Measurements from ENCODE around the gene RAD1. TPM values are rescaled to one million over a fixed set of nuclear protein-coding genes. Genes with fewer than 3 reads are reported as not detected.
"Not testable (repeated sequence)": the region's sequence is repeated elsewhere in the genome, so short reads cannot be mapped to it uniquely, and the experiment has no call there.

RAD1 gene
- total and polyA plus RNA-seq, 4 donors: 12.9 to 45.7 (median 17.7) TPM

- ATAC-seq (ENCODE audit: insufficient read depth, low FRiP score) (peak; percentile 75), DNase-seq (no peak)
- Histone ChIP-seq H3K9ac (ENCODE audit: insufficient read depth in 1 of 2, low read length in 2 of 2) (no peak overlapping the region), H3K27ac (ENCODE audit: low read depth in 1 of 2, low read length in 1 of 2) (peak overlapping the region in 1 of 2 donors; percentile 9), H3K36me3 (ENCODE audit: control insufficient read depth in 4 of 4, insufficient read depth in 4 of 4, low read length in 4 of 4) (peaks cover 8 to 27% (median 24%) of the 10 kb centered on the region in 4 donors), H3K4me1 (ENCODE audit: control insufficient read depth in 5 of 5, insufficient read depth in 5 of 5, low read length in 5 of 5) (no peaks in the 10 kb centered on the region), H3K9me3 (ENCODE audit: control insufficient read depth in 4 of 4, insufficient read depth in 3 of 4, low read length in 3 of 4) (no peaks in the 10 kb centered on the region), H3K4me3 (no peak overlapping the region), H3K27me3 (ENCODE audit: control insufficient read depth in 3 of 3, insufficient read depth in 3 of 3, low read length in 2 of 3) (no peaks in the 10 kb centered on the region)
- 45 to 68% methylated on average over 3 of the region's 3 CpGs for WGBS, 2 donors
- no peak for TF ChIP-seq CTCF (IDR thresholded peaks at IDR 0.05; ENCODE audit: control extremely low read depth, extremely low read depth)
Observed at GRCh38 chr5:34923694-34924461, 8.6 kb upstream of the RAD1 start.

- H3K4me1 ChIP-seq (ENCODE audit: control insufficient read depth in 5 of 5, insufficient read depth in 5 of 5, low read length in 5 of 5); H3K9ac ChIP-seq (ENCODE audit: insufficient read depth in 1 of 2, low read length in 2 of 2); DNase-seq; H3K9me3 ChIP-seq (ENCODE audit: control insufficient read depth in 4 of 4, insufficient read depth in 3 of 4, low read length in 3 of 4); H3K27ac ChIP-seq (ENCODE audit: low read depth in 1 of 2, low read length in 1 of 2); H3K4me3 ChIP-seq; H3K27me3 ChIP-seq (ENCODE audit: control insufficient read depth in 3 of 3, insufficient read depth in 3 of 3, low read length in 2 of 3); ATAC-seq (ENCODE audit: insufficient read depth, low FRiP score): not testable (repeated sequence)
- WGBS, 2 donors: 89 to 94% methylated on average over 9 of the region's 9 CpGs
- peaks cover 8 to 28% (median 24%) of the 10 kb centered on the region in 4 donors for H3K36me3 ChIP-seq (ENCODE audit: control insufficient read depth in 4 of 4, insufficient read depth in 4 of 4, low read length in 4 of 4)
Observed at GRCh38 chr5:34923256-34923655, 8.0 kb upstream of the RAD1 start.

GRCh38 chr5:34919077-34919476, 3.8 kb upstream of the RAD1 start:
- Histone ChIP-seq H3K9me3 (ENCODE audit: control insufficient read depth in 4 of 4, insufficient read depth in 3 of 4, low read length in 3 of 4) (no peaks in the 10 kb centered on the region), H3K4me1 (ENCODE audit: control insufficient read depth in 5 of 5, insufficient read depth in 5 of 5, low read length in 5 of 5) (peaks cover 0 to 15% (median 10%) of the 10 kb centered on the region in 5 donors), H3K36me3 (ENCODE audit: control insufficient read depth in 4 of 4, insufficient read depth in 4 of 4, low read length in 4 of 4) (peaks cover 4 to 21% (median 16%) of the 10 kb centered on the region in 4 donors), H3K4me3 (no peak overlapping the region), H3K27me3 (ENCODE audit: control insufficient read depth in 3 of 3, insufficient read depth in 3 of 3, low read length in 2 of 3) (no peaks in the 10 kb centered on the region), H3K27ac (ENCODE audit: low read depth in 1 of 2, low read length in 1 of 2) (no peak overlapping the region), H3K9ac (ENCODE audit: insufficient read depth in 1 of 2, low read length in 2 of 2) (no peak overlapping the region)
- ATAC-seq (ENCODE audit: insufficient read depth, low FRiP score) (no peak), DNase-seq (no peak)
- TF ChIP-seq CTCF (IDR thresholded peaks at IDR 0.05; ENCODE audit: control extremely low read depth, extremely low read depth): no peak
- 86 to 90% methylated on average over 4 of the region's 4 CpGs for WGBS, 2 donors

GRCh38 chr5:34918025-34918424, 2.7 kb upstream of the RAD1 start:
- Histone ChIP-seq H3K27ac (ENCODE audit: low read depth in 1 of 2, low read length in 1 of 2) (no peak overlapping the region), H3K9ac (ENCODE audit: insufficient read depth in 1 of 2, low read length in 2 of 2) (no peak overlapping the region), H3K27me3 (ENCODE audit: control insufficient read depth in 3 of 3, insufficient read depth in 3 of 3, low read length in 2 of 3) (no peaks in the 10 kb centered on the region), H3K36me3 (ENCODE audit: control insufficient read depth in 4 of 4, insufficient read depth in 4 of 4, low read length in 4 of 4) (peaks cover 2 to 16% (median 10%) of the 10 kb centered on the region in 4 donors), H3K4me1 (ENCODE audit: control insufficient read depth in 5 of 5, insufficient read depth in 5 of 5, low read length in 5 of 5) (peaks cover 0 to 20% (median 15%) of the 10 kb centered on the region in 5 donors), H3K4me3 (no peak overlapping the region), H3K9me3 (ENCODE audit: control insufficient read depth in 4 of 4, insufficient read depth in 3 of 4, low read length in 3 of 4) (no peaks in the 10 kb centered on the region)
- 87 to 93% methylated on average over 4 of the region's 4 CpGs for WGBS, 2 donors
- no peak for DNase-seq
- no peak for ATAC-seq (ENCODE audit: insufficient read depth, low FRiP score)
- no peak for TF ChIP-seq CTCF (IDR thresholded peaks at IDR 0.05; ENCODE audit: control extremely low read depth, extremely low read depth)

All from lung (tissue), 12 donors.